CD14-positive monocyte (primary cell): ENCODE measurements around the gene VKORC1L1. TPM values are rescaled to one million over a fixed set of nuclear protein-coding genes. Genes with fewer than 3 reads are reported as not detected.

ENCODE experiments used
- DNase-seq, 3 donors: peaks; one replicate each; pipeline ENCODE4 v3.0.0-alpha.2; 2011 to 2022
- H2AFZ ChIP-seq: 2 replicates; pipeline ENCODE4 v1.6.0; 2012; ENCODE audit warnings: mild to moderate bottlenecking, low read depth, low read length, inconsistent platforms; ENCODE audit not compliant: insufficient read depth, poor library complexity, severe bottlenecking
- H3K27ac ChIP-seq, 2 donors: 1 replicate in 1 of 2; 2 replicates in 1 of 2; pipeline ENCODE4 v1.5.1; 2012 to 2013; ENCODE audit warnings: low read length in 2 of 2, control low read depth in 1 of 2, inconsistent platforms in 1 of 2, low read depth in 1 of 2, mild to moderate bottlenecking in 1 of 2
- H3K27me3 ChIP-seq, 2 donors: one replicate each; pipeline versions ENCODE4 v1.6.0 to v1.6.1; 2011 to 2013; ENCODE audit warnings: low read length in 2 of 2; ENCODE audit not compliant: control insufficient read depth in 2 of 2, insufficient read depth in 2 of 2
- H3K36me3 ChIP-seq, 2 donors: replicated peaks in 1 of 2; 1 replicate in 1 of 2; 2 replicates in 1 of 2; pipeline versions ENCODE4 v1.5.1 to v1.6.1; 2012 to 2013; ENCODE audit warnings: low read length in 2 of 2, control low read depth in 1 of 2, inconsistent platforms in 1 of 2, mild to moderate bottlenecking in 1 of 2; ENCODE audit not compliant: insufficient read depth in 2 of 2, control insufficient read depth in 1 of 2
- H3K4me1 ChIP-seq, 2 donors: 1 replicate in 1 of 2; 2 replicates in 1 of 2; pipeline versions ENCODE4 v1.5.1 to v1.6.1; 2012 to 2013; ENCODE audit warnings: low read length in 2 of 2, control low read depth in 1 of 2, inconsistent platforms in 1 of 2, mild to moderate bottlenecking in 1 of 2, moderate library complexity in 1 of 2; ENCODE audit not compliant: insufficient read depth in 2 of 2, control insufficient read depth in 1 of 2
- H3K4me2 ChIP-seq: replicated peaks from 2 replicates; pipeline ENCODE3; 2012; ENCODE audit warnings: low read length, moderate library complexity, mild to moderate bottlenecking; ENCODE audit not compliant: poor library complexity, severe bottlenecking; ENCODE audit errors: extremely low read depth
- H3K4me3 ChIP-seq, 3 experiments: fragments of 200-600 bp in 1 of 3; sonication (generic) in 1 of 3; replicated peaks in 1 of 3; 1 replicate in 2 of 3; 2 replicates in 1 of 3; pipeline ENCODE4 v1.5.1; 2011 to 2013; ENCODE audit warnings: low read length in 3 of 3, mild to moderate bottlenecking in 3 of 3, control low read depth in 2 of 3, low read depth in 2 of 3, inconsistent platforms in 1 of 3, moderate library complexity in 1 of 3
- H3K79me2 ChIP-seq: 2 replicates; pipeline ENCODE4 v1.6.0; 2012; ENCODE audit warnings: mild to moderate bottlenecking, control low read depth, inconsistent platforms, low read length, moderate library complexity; ENCODE audit not compliant: insufficient read depth
- H3K9ac ChIP-seq: 2 replicates; pipeline ENCODE4 v1.6.0; 2017; ENCODE audit warnings: low read length, mild to moderate bottlenecking; ENCODE audit not compliant: insufficient read depth, poor library complexity, severe bottlenecking
- H3K9me3 ChIP-seq, 2 donors: replicated peaks in 1 of 2; 1 replicate in 1 of 2; 2 replicates in 1 of 2; pipeline versions ENCODE4 v1.5.1 to v1.6.1; 2012 to 2013; ENCODE audit warnings: low read length in 2 of 2, control low read depth in 1 of 2; ENCODE audit not compliant: control insufficient read depth in 1 of 2, insufficient read depth in 1 of 2
- H4K20me1 ChIP-seq: 2 replicates; pipeline ENCODE4 v1.6.0; 2012; ENCODE audit warnings: mild to moderate bottlenecking, low read length, control low read depth, moderate library complexity; ENCODE audit not compliant: insufficient read depth
- H3K27ac Mint-ChIP-seq, 7 donors: one replicate each; pipeline ENCODE4 v1.8.0; 2020; ENCODE audit warnings: mild to moderate bottlenecking in 7 of 7, mixed read lengths in 7 of 7, moderate library complexity in 6 of 7, inconsistent platforms in 2 of 7
- H3K27me3 Mint-ChIP-seq, 3 donors: one replicate each; pipeline ENCODE4 v1.8.0; 2021 to 2022; ENCODE audit warnings: low read depth in 3 of 3, mild to moderate bottlenecking in 3 of 3, mixed read lengths in 3 of 3, moderate library complexity in 3 of 3, inconsistent platforms in 1 of 3
- H3K36me3 Mint-ChIP-seq, 2 donors: one replicate each; pipeline ENCODE4 v1.8.0; 2020; ENCODE audit warnings: mixed read lengths in 2 of 2, inconsistent platforms in 1 of 2, mild to moderate bottlenecking in 1 of 2
- H3K4me1 Mint-ChIP-seq: one replicate; pipeline ENCODE4 v1.8.0; 2020; ENCODE audit warnings: mild to moderate bottlenecking, mixed read lengths
- H3K4me3 Mint-ChIP-seq, 2 donors: one replicate each; pipeline ENCODE4 v1.8.0; 2020; ENCODE audit warnings: mild to moderate bottlenecking in 2 of 2, mixed read lengths in 2 of 2, moderate library complexity in 1 of 2
- H3K9me3 Mint-ChIP-seq, 7 donors: one replicate each; pipeline ENCODE4 v1.8.0; 2020 to 2022; ENCODE audit warnings: mixed read lengths in 7 of 7, mild to moderate bottlenecking in 6 of 7, moderate library complexity in 6 of 7, inconsistent platforms in 2 of 7
- WGBS: methylation state at CpG from one replicate; pipeline ENCODE4 v1.1.5; 2013; ENCODE audit warnings: missing lambda C conversion rate; ENCODE audit not compliant: insufficient coverage; 5-methylcytosine and 5-hydroxymethylcytosine counted together
- intact Hi-C, 2 donors: fragments of 100-400 bp; cut with micrococcal nuclease; formaldehyde crosslinking; loops; one replicate each; pipeline versions ENCODE4 v1.15.0 to v1.15.1; 2023
- polyA plus RNA-seq, 3 donors: library from polyadenylated mRNA; depleted of rRNA in 1 of 3; unstranded in 2 of 3; stranded (reverse) in 1 of 3; fragments of 300-500 nt in 2 of 3; fragments of >200 nt in 1 of 3; fragmentation: Illumina TruSeq in 2 of 3; gene quantifications; 1 replicate in 2 of 3; 2 replicates in 1 of 3; pipeline ENCODE4 v1.2.3, GENCODE V29; 2012 to 2021
- TF ChIP-seq, protein P1 (sequence below): fragments of 200-600 bp; IDR thresholded peaks from one replicate; pipeline ENCODE4 v1.8.0; 2022; ENCODE audit warnings: antibody characterized with exemption, mild to moderate bottlenecking

VKORC1L1 gene
- polyA plus RNA-seq, 3 donors, result 1.9 to 3.2 (median 2.7) TPM

DNA sequence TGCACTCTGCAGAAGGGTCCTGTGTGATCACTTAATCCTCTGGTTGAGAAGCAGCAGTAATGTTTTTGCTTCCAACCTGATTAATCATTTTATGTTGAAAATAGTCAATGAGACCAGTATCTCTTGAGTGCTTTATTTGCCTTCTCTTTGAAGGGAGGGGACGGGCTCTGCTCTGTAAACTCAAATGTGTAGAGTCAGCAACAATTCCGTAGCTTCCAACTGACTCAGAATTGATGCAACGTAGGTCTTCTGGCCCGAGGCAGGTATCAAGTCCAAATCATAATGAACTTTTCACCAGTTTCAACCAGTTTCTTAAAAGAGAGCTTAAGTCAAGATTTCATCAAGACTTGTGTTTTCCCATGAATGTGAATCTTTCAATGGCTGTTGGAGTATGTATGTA, 82.8 kb downstream of the VKORC1L1 start:
- Histone ChIP-seq H4K20me1 (no peaks in the 10 kb centered on the region), H3K36me3 (peaks cover 33 to 60% of the 10 kb centered on the region in 2 donors), H3K27ac (peak overlapping the region in 1 of 2 donors; percentile 26), H3K9ac (no peak overlapping the region), H3K4me3 (no peak overlapping the region), H3K27me3 (no peaks in the 10 kb centered on the region), H2AFZ (no peak overlapping the region), H3K4me1 (no peaks in the 10 kb centered on the region), H3K4me2 (no peak overlapping the region), H3K9me3 (no peaks in the 10 kb centered on the region), H3K79me2 (no peaks in the 10 kb centered on the region)
- Mint-ChIP-seq H3K4me1 (no peaks in the 10 kb centered on the region), H3K27ac (peak overlapping the region in 1 of 7 donors; percentile 44), H3K4me3 (no peak overlapping the region), H3K9me3 (no peaks in the 10 kb centered on the region), H3K36me3 (peaks cover 39 to 44% of the 10 kb centered on the region in 2 donors), H3K27me3 (no peaks in the 10 kb centered on the region)
- DNase-seq, result no peak
- intact Hi-C loops, result no loop called here
- WGBS, result 100% methylated on average over 3 of the region's 4 CpGs
- TF ChIP-seq, protein P1, sequence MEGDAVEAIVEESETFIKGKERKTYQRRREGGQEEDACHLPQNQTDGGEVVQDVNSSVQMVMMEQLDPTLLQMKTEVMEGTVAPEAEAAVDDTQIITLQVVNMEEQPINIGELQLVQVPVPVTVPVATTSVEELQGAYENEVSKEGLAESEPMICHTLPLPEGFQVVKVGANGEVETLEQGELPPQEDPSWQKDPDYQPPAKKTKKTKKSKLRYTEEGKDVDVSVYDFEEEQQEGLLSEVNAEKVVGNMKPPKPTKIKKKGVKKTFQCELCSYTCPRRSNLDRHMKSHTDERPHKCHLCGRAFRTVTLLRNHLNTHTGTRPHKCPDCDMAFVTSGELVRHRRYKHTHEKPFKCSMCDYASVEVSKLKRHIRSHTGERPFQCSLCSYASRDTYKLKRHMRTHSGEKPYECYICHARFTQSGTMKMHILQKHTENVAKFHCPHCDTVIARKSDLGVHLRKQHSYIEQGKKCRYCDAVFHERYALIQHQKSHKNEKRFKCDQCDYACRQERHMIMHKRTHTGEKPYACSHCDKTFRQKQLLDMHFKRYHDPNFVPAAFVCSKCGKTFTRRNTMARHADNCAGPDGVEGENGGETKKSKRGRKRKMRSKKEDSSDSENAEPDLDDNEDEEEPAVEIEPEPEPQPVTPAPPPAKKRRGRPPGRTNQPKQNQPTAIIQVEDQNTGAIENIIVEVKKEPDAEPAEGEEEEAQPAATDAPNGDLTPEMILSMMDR, result no peak

DNA sequence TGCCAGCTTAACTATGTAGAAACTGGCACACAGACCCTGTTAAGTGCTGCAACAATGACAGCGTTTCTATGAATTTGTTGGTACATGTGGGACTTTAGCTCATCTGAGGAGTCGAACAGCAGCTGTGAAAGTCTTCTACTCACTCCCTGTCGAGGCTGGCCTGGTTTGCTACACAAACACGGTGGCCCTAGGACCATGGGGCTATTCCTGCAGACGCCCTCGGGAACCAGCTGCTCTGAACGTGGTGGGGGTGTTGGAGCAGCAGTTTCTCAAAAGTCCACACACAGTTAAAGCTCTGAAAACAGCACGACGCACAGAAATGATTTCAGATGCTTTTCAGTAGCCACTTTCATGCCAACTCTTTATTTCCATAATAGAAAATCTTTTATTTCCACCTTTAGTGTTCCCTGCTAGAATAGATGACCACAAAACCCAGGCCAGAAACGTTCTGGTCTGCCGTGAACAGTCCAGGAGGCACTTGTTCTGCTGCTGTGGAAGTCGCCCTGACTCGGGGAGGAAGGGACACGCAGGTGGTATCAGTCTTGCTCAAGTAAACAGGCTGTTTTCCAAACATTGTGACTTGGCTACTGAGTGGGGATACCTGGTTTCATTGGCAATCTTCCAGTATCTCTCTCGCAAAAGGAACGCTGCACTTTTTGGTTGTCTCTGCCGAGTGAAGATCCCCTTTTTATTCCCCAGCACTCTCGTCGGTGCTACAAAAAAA, 87.6 kb downstream of the VKORC1L1 start:
- H3K36me3 Mint-ChIP-seq, result peaks cover 62 to 79% of the 10 kb centered on the region in 2 donors
- no peaks in the 10 kb centered on the region for H3K27me3 ChIP-seq
- WGBS, result 93% methylated on average over 11 of the region's 19 CpGs
- H3K9me3 Mint-ChIP-seq, result no peaks in the 10 kb centered on the region
- H3K79me2 ChIP-seq, result no peaks in the 10 kb centered on the region
- H3K27me3 Mint-ChIP-seq, result no peaks in the 10 kb centered on the region
- H3K4me3 Mint-ChIP-seq, result no peak overlapping the region
- no peak overlapping the region for H3K9ac ChIP-seq
- no peaks in the 10 kb centered on the region for H3K9me3 ChIP-seq
- TF ChIP-seq, protein P1, result no peak
- peaks cover 70 to 89% of the 10 kb centered on the region in 2 donors for H3K36me3 ChIP-seq
- H3K4me2 ChIP-seq, result no peak overlapping the region
- H3K4me1 ChIP-seq, result no peaks in the 10 kb centered on the region
- H3K27ac Mint-ChIP-seq, result peak overlapping the region in 2 of 7 donors; percentile 28 to 70
- peak overlapping the region in 1 of 2 donors; percentile 45 for H3K27ac ChIP-seq
- no peak overlapping the region for H3K4me3 ChIP-seq
- intact Hi-C loops, result no loop called here
- no peaks in the 10 kb centered on the region for H4K20me1 ChIP-seq
- DNase-seq, result no peak
- no peaks in the 10 kb centered on the region for H3K4me1 Mint-ChIP-seq
- no peak overlapping the region for H2AFZ ChIP-seq
